ENCODE results near the gene RAP1GAP2.

Gene RAP1GAP2

DNA sequence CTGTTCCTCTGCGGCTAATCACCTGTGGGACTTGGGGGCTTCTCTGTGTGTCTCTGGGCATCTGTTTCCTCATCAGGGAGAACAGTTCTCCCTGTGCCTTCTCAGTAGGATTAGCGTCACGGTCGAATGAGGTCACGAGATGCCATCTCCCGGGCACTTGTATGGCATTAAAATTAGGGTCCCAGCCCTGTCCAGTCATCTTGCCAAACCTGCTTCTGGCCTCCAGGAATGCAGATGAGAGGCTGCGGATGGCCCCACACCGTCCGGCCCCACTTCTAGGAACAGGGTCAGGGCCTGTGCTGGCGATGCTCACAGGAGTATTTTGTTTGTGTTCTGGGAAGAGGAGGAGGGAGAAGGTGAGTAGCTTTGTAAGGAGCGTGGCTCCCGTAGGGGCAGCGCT lies 208.7 kb downstream of the RAP1GAP2 start:
- TF ChIP-seq, protein P1, sequence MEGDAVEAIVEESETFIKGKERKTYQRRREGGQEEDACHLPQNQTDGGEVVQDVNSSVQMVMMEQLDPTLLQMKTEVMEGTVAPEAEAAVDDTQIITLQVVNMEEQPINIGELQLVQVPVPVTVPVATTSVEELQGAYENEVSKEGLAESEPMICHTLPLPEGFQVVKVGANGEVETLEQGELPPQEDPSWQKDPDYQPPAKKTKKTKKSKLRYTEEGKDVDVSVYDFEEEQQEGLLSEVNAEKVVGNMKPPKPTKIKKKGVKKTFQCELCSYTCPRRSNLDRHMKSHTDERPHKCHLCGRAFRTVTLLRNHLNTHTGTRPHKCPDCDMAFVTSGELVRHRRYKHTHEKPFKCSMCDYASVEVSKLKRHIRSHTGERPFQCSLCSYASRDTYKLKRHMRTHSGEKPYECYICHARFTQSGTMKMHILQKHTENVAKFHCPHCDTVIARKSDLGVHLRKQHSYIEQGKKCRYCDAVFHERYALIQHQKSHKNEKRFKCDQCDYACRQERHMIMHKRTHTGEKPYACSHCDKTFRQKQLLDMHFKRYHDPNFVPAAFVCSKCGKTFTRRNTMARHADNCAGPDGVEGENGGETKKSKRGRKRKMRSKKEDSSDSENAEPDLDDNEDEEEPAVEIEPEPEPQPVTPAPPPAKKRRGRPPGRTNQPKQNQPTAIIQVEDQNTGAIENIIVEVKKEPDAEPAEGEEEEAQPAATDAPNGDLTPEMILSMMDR (IDR thresholded peaks at IDR 0.05; ENCODE audit: low read depth, low read length): no peak
- no peak overlapping the region for H3K4me3 ChIP-seq (ENCODE audit: low read depth, low read length)

DNA sequence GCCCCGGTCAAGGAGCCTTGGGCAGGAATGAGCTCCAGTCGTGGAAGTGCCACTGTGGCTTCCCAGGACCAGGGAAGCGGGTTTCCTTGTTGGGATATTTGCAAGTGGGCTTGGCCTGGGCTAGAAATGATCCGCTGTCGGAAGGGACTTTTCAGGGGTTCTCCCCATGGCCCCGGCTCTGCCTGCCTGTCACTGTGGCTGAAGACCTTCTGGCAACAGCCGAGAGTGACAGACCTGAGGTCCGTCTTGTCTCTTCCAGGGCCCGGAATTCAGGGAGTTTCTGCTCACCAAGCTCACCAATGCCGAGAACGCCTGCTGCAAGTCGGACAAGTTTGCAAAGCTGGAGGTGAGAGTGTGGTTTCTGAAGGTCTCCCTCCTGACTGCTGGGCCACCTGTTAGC lies 209.5 kb downstream of the RAP1GAP2 start:
- TF ChIP-seq, protein P1 (IDR thresholded peaks at IDR 0.05; ENCODE audit: low read depth, low read length): no peak
- no peak overlapping the region for H3K4me3 ChIP-seq (ENCODE audit: low read depth, low read length)

DNA sequence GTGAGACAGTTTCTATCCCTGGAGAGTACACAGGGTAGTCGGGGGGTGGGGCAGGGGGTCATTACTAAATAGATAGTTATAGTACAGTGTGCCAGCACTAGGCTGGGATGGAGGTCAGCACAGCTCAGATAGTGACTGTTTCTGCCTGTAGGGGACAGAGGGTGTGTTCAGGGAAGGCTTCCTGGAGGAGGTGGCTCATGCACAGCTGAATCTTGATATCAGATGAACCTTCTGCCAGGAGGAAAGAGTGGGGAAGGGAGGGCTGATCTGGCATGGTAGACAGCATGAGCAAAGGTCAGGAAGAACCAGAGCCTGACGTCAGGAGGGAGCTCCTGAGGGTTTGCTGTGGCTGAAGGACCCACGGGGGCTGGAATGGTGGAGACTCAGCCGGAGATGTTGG lies 210.6 kb downstream of the RAP1GAP2 start:
- H3K4me3 ChIP-seq (ENCODE audit: low read depth, low read length): no peak overlapping the region
- TF ChIP-seq, protein P1 (IDR thresholded peaks at IDR 0.05; ENCODE audit: low read depth, low read length): no peak

DNA sequence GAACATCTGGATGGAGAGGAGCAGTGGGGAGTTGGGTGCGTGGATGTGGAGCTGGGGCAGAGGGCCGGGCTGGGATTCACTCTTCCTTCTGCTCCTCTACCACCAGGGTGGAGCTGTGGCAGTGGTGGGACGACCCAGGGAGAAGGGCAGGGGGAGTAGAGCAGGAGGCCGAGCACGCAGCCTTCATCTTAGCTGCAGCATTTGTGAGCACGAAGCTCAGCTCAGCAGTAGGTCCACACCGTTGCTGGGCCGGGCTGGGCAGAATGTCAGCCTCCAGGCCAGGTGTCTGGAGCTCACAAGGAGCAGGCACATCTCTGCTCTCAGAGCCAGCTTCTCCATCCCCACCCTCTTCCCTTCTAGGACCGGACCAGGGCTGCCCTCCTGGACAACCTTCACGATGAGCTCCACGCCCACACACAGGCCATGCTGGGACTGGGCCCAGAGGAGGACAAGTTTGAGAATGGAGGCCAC lies 211.4 kb downstream of the RAP1GAP2 start:
- H3K4me3 ChIP-seq (ENCODE audit: low read depth, low read length): no peak overlapping the region

DNA sequence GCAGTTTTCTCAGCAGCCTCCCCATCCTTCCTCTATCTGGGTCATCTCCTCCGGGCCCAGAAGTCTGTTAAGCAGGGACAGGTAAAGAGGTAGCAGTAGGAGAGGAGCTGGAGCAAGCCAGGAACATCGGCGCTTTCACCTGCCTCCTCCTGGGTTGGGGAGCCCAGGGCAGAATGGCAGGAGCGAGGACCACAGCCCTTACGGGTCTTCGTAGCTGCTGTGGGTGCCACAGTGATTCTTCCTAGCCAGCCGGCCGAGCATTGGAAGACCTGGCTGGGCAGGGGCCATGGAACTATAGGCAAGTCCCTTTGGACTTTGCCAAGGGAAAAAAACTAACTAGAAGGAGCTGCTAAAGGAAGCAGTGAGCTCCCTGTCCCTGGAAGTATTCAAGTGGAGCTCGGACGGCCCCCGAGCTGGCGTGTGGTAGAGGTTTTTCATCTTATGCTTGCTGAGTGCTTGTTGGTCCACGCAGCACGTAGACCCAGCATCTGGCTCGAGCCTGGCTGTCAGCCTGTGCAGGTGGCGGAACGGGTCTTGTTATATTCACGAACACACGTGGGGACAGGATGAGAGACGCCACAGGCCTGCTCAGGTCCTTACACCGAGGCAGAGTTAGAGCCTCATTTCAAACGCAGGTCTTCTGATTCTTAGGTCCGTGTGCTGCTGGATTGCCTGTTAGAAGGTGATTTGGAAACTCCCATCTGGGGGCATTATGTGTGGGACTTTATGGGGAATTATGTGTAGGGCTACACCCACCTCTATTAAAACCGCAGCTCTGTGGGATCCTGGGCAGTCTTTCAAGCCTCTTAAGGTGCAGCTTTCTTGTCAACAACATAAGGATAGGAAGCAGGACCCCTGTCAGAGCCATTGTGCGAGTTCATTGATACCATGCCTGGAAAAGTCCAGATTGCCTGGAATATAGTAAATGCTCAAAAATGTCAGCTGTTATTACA lies 212.4 kb downstream of the RAP1GAP2 start:
- H3K4me3 ChIP-seq (ENCODE audit: low read depth, low read length): no peak overlapping the region
- TF ChIP-seq, protein P1 (IDR thresholded peaks at IDR 0.05; ENCODE audit: low read depth, low read length): no peak

More for the DNA sequence above, 211.4 kb downstream of the RAP1GAP2 start:
- TF ChIP-seq, protein P1 (IDR thresholded peaks at IDR 0.05; ENCODE audit: low read depth, low read length): no peak

DNA sequence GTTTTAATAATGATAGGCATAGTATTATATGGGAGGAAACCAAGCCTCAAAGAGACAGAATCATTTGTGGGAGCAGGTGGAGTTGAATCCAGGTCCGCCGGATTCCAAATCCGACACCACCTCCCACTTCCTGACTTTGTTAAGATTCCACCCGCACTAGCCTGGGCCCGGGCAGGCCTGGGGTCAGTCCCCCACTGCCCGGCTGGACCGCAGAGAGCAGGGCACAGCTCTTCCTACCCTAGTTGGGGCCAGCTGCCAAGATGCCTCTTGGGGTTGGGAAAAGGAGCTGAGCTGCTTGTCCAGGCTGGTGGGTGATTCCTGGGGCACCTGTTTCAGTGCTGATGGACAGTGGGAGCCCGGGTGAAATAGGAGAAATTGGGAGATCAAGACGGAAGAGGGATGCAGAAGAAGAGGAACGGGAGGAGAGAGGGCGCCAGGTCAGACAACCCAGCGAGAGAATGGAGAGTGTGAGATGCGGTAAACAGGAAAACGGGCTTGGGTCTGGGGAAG lies 213.2 kb downstream of the RAP1GAP2 start:
- TF ChIP-seq, protein P1 (IDR thresholded peaks at IDR 0.05; ENCODE audit: low read depth, low read length): no peak

DNA sequence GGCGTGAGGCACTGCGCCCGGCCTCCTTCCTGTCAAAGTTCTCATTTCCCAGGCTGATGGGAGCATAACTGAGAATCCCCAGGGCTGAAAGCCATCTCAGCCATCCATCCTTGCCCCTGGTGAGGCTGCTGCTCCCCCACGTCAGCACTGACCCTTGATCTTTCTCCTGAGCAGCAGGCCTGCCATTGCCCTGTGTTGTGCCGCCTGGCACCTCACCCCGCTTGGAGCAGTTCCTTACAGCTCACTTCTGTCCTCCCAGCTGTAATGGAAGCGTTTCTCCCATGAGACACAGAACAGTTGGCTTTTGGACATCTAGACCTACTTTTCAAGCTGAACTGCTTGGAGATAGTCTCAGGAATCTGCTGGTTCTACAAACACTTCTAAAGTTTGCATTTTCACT lies 215.7 kb downstream of the RAP1GAP2 start:
- H3K4me3 ChIP-seq (ENCODE audit: low read depth, low read length): no peak overlapping the region
- TF ChIP-seq, protein P1 (IDR thresholded peaks at IDR 0.05; ENCODE audit: low read depth, low read length): no peak

More for the DNA sequence above, 213.2 kb downstream of the RAP1GAP2 start:
- no peak overlapping the region for H3K4me3 ChIP-seq (ENCODE audit: low read depth, low read length)
